NCI-H2107 treated with DMSO at 0.1 percent for 48 hours (cell line): Measurements from ENCODE around the gene COBL.
A peak's percentile ranks its signal among the peaks of the same experiment; 100 is the strongest.

Experiments used
- DNase-seq: peaks from one replicate; lab custom pipeline; 2025; ENCODE audit not compliant: unreplicated experiment; lab: John Stamatoyannopoulos, UW

Gene COBL

DNA sequence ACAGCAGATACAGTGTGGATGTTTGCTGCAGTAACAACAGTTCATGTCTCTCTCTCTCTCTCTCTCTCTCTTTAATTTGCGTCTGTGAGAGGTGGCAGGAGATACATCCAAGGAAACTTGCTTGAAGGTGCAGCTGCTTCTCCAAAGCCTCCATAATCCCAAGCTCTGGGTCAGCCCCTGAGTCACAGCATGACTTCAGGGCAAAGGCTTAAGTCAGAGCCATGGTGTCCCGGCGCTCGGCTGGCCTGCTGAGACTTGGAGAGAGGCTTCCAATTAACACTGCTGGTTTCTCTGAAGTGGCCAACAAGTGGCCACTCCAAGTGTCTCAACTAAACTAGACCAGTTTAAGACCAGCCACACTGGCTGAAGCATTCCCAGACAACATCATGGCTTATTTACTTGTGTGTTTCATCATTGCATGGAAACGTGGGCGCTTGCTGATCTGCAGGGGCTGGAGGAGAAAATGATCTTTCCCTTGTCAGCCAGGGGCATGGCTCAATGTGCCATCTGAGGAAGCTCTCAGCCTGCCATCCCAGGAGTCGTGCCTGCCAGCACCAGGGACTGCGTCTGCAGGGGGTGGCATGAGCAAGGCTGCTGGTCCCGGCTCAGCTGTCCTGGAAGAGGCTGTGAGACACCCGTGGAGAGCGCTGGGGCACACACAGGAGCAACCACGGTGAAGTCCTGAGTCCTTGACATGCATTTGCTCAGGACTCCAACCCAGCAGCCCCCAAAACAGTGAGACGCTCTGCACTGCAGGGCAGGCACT, 254.2 kb downstream of the COBL start:
- peak; percentile 21 for DNase-seq

DNA sequence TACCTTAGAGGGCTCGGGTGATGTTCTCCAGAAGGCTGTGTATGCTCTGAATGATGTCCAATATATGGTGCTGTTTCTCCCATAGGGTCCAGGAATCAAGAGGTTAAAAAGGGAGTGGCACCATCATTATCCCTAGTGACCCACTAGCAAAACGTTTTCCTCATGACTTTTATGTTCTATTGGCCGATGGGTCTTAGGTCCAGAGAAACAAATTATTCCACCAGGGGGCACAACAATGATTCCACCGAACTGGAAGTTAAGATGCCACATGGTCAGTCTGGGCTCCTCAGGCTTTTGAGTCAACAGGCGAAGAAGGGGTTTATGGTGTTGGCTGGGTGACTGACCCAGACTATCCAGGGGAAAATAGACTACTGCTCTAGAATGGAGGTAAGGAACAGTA, 256.1 kb downstream of the COBL start:
- no peak for DNase-seq

GRCh38 chr7:51059504-51060142, 257.0 kb downstream of the COBL start:
- DNase-seq, result no peak

DNA sequence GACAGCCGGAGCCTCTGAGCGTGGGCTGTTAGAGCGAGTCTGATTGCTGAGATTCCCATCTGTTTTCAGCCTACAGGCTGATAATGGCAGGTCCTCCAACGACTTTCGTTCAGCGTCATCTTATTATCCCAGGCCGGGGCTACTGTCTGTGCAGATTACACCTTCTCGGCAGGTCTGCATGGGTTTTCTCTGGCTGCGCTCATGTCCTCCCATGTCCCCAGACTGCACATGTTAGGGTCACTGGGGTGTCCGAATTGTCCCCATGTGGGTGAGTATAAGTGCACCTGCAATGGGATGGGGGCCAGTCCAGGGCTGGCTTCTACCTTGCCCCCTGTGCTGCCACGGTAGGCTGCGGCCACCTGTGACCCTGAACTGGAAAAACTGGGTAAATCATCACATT, 257.8 kb downstream of the COBL start:
- no peak for DNase-seq

- DNase-seq, result no peak
Measured at GRCh38 chr7:51055039-51055840, 261.4 kb downstream of the COBL start.

- no peak for DNase-seq
Measured at GRCh38 chr7:51054231-51054630, 262.4 kb downstream of the COBL start.

GRCh38 chr7:51053160-51053925, 263.3 kb downstream of the COBL start:
- DNase-seq, result no peak

DNA sequence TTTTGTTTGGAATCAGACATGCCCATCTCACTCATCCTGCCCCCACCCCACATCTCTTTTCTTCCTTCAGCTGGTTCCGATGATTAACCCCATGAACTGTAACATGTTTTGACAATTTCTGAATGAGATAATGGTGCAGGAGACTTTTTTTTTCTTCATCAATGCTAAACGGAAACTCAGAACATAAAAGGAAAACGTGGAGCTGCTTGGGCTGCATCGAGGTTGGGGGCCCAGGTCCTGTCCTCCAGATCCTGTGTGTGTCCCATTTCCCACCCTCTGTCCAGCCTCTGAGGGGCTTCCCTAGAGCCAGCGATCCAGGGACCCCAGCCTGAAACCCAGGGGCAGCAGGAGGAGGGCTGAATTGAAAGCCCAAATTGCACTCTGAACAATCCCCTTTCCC, 270.1 kb downstream of the COBL start:
- DNase-seq, result no peak

DNA sequence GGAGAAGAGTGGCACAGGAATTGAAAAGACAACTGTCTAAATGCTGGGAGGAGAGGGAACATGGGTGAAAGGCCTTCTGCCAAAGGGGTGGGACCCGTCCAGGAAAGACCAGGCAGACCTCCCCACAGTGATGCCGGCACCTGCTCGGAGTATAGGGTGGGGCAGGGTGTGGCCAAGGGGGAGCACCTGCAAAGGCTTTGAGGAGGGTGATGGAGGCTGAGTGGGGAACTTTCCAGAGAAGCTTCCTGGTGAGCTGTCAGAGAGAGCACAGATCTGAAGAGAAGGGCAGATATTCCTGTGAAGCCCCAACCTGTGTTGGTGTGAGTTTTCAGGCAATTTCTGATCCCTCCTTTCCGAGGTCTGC, 270.5 kb downstream of the COBL start:
- DNase-seq, result no peak

GRCh38 chr7:51045319-51046102, 271.1 kb downstream of the COBL start:
- DNase-seq, result no peak

- no peak for DNase-seq
Measured at GRCh38 chr7:51043461-51043860, 273.1 kb downstream of the COBL start.

DNA sequence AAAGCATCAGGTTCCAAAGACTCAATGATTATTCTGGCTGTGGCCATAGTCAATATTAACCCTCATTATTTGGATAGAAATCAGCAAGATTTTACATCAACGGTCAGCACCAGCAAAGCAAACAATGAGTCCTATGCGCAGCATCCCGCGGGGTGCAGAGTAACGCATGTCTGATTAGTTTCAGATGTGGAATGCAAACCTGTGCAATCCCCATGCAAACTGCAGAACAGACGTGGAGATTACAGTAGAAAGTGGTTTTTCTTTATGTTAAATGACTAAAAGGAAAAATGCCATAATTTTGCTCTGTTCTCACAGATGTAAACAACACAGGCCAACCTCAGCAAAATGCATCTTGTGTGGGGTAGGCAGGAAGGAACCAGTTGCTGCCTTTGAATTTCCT, 275.8 kb downstream of the COBL start:
- DNase-seq, result no peak

DNA sequence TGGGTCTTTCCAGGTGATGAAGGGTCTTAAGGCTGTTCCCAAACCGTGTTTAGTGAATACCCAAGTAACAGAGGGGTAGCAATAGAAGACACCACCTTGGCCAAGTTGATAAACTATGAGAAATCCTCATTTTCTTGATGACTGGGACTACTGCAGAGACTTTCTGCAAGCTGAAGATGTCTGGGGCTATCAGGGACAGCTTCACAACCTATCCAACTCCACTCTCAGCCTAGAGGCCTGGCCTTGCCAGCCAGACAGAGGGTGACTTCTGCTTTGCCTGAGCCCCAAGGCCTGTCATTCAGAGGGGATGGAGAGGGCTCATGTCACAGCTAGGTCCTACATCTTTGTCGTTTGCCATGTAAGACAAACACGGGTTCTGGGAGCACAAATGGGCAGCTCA, 278.0 kb downstream of the COBL start:
- no peak for DNase-seq

DNA sequence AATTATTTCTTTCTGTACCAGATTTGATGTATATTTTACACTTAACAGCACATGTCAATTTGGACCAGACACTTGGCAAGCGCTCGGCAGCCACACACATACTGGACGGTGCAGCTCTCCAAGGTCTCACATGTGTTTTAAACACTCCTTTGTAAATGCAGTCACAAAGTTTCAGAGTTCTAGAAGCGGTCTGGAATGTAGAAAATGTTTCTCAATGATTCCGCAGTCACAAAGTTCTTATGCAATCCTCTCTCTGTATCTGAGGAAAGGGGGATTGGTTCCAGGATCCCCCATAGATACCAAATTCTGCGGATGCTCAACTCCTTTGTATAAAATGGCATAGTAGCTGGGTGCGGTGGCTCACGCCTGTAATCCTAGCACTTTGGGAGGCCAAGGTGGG, 280.9 kb downstream of the COBL start:
- DNase-seq, result no peak

GRCh38 chr7:51034521-51035264, 281.9 kb downstream of the COBL start:
- DNase-seq, result no peak

GRCh38 chr7:51033727-51034520, 282.7 kb downstream of the COBL start:
- DNase-seq, result no peak

DNA sequence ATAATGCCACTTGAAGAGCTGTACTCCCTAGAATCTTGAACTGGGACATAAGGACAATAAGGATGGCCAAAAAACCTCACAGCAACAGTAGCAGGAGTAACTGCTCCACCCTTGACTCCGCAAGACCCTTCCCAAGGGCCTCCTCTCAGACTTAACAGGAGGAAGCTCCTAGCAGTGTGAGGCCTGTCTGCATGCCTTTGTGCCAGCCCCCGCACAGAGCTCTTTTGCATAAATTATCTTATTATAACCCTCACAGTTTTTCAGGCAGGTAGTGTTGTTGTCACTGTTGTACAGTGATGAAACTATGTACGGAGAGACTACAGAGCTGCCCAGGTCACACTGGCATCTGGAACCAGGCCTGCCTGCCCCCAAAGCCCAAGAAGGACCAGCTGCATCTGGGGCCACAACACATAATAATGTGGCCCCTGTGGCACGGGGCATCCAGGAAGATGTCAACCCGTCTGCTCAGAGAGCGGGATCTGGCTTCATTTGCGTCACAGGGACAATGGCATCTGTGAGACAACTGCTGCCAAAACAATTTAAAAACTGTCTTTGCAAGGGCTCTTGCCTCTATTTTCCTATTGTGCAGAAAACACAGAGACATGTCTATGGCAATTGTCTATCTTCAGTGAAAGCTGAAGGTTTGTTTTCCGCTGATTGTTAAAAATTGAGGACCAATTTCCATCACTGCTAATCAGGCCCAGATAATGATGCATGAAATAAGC, 284.7 kb downstream of the COBL start:
- DNase-seq, result no peak

DNA sequence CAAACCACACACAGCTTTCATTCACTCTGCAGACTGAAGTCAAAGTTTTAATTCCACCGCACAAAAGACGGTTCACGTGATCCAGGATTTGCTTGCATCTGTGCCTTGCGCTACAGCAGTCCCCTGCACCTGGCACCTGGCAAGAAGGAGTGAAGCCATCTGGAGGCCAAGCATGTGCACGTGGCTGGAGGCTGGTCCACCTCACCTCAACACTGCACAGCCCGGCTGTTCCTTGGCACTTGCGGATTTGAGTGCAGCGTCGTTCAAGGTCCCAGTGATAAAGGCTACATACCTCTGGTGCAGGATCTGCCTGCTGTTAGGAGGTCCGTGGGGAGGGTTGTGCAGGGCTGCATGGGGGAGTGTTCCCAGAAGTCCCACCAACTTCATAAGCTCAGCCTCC, 285.4 kb downstream of the COBL start:
- no peak for DNase-seq
